NCI-H1092 (cell line): Measurements from ENCODE around the gene DAO.

Experiments used
- DNase-seq: peaks from one replicate; lab custom pipeline; 2025; lab: John Stamatoyannopoulos, UW

The DAO gene

GRCh38 chr12:108875682-108876361, 4.1 kb upstream of the DAO start:
- no peak for DNase-seq

GRCh38 chr12:108876550-108876949, 3.3 kb upstream of the DAO start:
- no peak for DNase-seq

- no peak for DNase-seq
Measured at GRCh38 chr12:108881953-108882352, 2.1 kb downstream of the DAO start.

GRCh38 chr12:108884116-108885012, 4.5 kb downstream of the DAO start:
- no peak for DNase-seq

GRCh38 chr12:108886873-108887629, 7.2 kb downstream of the DAO start:
- DNase-seq = no peak

- DNase-seq = no peak
Measured at GRCh38 chr12:108888031-108888430, 8.1 kb downstream of the DAO start.

GRCh38 chr12:108890208-108890607, 10.3 kb downstream of the DAO start:
- DNase-seq = no peak

- no peak for DNase-seq
Measured at GRCh38 chr12:108895220-108895802, 15.4 kb downstream of the DAO start.

- DNase-seq = no peak
Measured at GRCh38 chr12:108896336-108896735, 16.4 kb downstream of the DAO start.

GRCh38 chr12:108896817-108897216, 16.9 kb downstream of the DAO start:
- DNase-seq = no peak

GRCh38 chr12:108899145-108899544, 19.3 kb downstream of the DAO start:
- no peak for DNase-seq

- DNase-seq = no peak
Measured at GRCh38 chr12:108905725-108906124, 25.8 kb downstream of the DAO start.

GRCh38 chr12:108906971-108907370, 27.1 kb downstream of the DAO start:
- no peak for DNase-seq

- no peak for DNase-seq
Measured at GRCh38 chr12:108907839-108908351, 28.0 kb downstream of the DAO start.

GRCh38 chr12:108910336-108910735, 30.4 kb downstream of the DAO start:
- no peak for DNase-seq

- DNase-seq = no peak
Measured at GRCh38 chr12:108911915-108912314, 32.0 kb downstream of the DAO start.

GRCh38 chr12:108912361-108912760, 32.5 kb downstream of the DAO start:
- no peak for DNase-seq

GRCh38 chr12:108914121-108914531, 34.2 kb downstream of the DAO start:
- no peak for DNase-seq

GRCh38 chr12:108915632-108916133, 35.8 kb downstream of the DAO start:
- no peak for DNase-seq

GRCh38 chr12:108916336-108916735, 36.4 kb downstream of the DAO start:
- no peak for DNase-seq

- DNase-seq = no peak
Measured at GRCh38 chr12:108918206-108918605, 38.3 kb downstream of the DAO start.
